GM12878 (cell line): ENCODE data around the gene IGF1R.

ENCODE experiments used
- CTCF ChIP-seq, 3 experiments: IDR thresholded peaks in 2 of 3; conservative IDR thresholded peaks in 1 of 3; 2 replicates each; pipeline ENCODE4 v1.5.1; 2011; ENCODE audit warnings: low read depth in 3 of 3, low read length in 3 of 3, mild to moderate bottlenecking in 3 of 3, control low read depth in 2 of 3, moderate library complexity in 2 of 3, inconsistent platforms in 1 of 3, mixed read lengths in 1 of 3; ENCODE audit not compliant: control insufficient read depth in 2 of 3, insufficient read depth in 1 of 3; ENCODE audit errors: extremely low read depth in 1 of 3
- EP300 ChIP-seq, 2 experiments: fragments of 150-350 bp in 1 of 2; IDR thresholded peaks; 2 replicates each; pipeline ENCODE4 v1.6.1; 2011 to 2012; ENCODE audit warnings: low read depth in 2 of 2, low read length in 2 of 2, borderline replicate concordance in 1 of 2, improper control_type of control experiment in 1 of 2, inconsistent platforms in 1 of 2; ENCODE audit not compliant: control insufficient read depth in 1 of 2
- NRF1 ChIP-seq: conservative IDR thresholded peaks from 2 replicates; pipeline ENCODE4 v1.6.1; 2011; ENCODE audit warnings: mild to moderate bottlenecking, low read depth, low read length, improper control_type of control experiment
- POLR2AphosphoS2 ChIP-seq: IDR thresholded peaks from 2 replicates; pipeline ENCODE4 v1.6.1; 2011; ENCODE audit warnings: low read depth, mild to moderate bottlenecking, low read length, improper control_type of control experiment, moderate library complexity
- POLR2AphosphoS5 ChIP-seq: IDR thresholded peaks from 2 replicates; pipeline ENCODE4 v1.6.1; 2011; ENCODE audit warnings: mild to moderate bottlenecking, low read length, inconsistent platforms
- POU2F2 ChIP-seq: IDR thresholded peaks from 3 replicates; pipeline ENCODE4 v1.6.1; 2011; ENCODE audit warnings: low read depth, mild to moderate bottlenecking, low read length, borderline replicate concordance
- ZNF274 ChIP-seq: IDR thresholded peaks from one replicate; pipeline ENCODE4 v1.8.0; 2011; ENCODE audit not compliant: insufficient read length, insufficient read depth
- TF ChIP-seq, protein P1 (sequence below): fragments of 450-650 bp; formaldehyde crosslinking; IDR thresholded peaks from 2 replicates; pipeline ENCODE4 v1.5.0; 2022; ENCODE audit warnings: mild to moderate bottlenecking, missing genetic modification characterization
- TF ChIP-seq, protein P2 (sequence below): IDR thresholded peaks from 2 replicates; pipeline ENCODE4 v1.6.1; 2012; ENCODE audit warnings: low read depth, low read length, improper control_type of control experiment

DNA sequence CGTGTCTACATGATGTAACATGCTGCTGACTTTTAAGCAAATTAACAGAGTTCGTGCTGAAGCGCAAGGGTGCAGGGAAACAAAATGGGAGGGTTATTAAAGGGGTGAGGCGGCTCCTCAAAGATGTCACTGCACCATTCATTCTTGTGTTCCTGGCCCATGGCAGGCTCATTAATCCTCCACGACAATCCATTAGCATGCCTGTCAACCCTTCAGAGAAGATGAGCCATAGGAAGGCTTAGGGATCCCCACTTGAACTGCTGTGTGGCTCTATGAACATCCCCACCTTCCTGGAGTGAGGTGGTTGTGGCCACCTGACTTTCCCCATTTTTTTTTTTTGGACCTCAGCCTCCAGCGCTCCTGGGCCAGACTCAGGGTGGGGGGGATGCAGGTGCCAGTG lies 45.8 kb downstream of the IGF1R start:
- TF ChIP-seq POU2F2: no peak
- no peak for TF ChIP-seq POLR2AphosphoS5
- TF ChIP-seq EP300 (IDR thresholded peaks at IDR 0.05; ENCODE audit: borderline replicate concordance in 1 of 2, control insufficient read depth in 1 of 2, low read depth in 2 of 2, low read length in 2 of 2): no peak
- TF ChIP-seq, protein P1, sequence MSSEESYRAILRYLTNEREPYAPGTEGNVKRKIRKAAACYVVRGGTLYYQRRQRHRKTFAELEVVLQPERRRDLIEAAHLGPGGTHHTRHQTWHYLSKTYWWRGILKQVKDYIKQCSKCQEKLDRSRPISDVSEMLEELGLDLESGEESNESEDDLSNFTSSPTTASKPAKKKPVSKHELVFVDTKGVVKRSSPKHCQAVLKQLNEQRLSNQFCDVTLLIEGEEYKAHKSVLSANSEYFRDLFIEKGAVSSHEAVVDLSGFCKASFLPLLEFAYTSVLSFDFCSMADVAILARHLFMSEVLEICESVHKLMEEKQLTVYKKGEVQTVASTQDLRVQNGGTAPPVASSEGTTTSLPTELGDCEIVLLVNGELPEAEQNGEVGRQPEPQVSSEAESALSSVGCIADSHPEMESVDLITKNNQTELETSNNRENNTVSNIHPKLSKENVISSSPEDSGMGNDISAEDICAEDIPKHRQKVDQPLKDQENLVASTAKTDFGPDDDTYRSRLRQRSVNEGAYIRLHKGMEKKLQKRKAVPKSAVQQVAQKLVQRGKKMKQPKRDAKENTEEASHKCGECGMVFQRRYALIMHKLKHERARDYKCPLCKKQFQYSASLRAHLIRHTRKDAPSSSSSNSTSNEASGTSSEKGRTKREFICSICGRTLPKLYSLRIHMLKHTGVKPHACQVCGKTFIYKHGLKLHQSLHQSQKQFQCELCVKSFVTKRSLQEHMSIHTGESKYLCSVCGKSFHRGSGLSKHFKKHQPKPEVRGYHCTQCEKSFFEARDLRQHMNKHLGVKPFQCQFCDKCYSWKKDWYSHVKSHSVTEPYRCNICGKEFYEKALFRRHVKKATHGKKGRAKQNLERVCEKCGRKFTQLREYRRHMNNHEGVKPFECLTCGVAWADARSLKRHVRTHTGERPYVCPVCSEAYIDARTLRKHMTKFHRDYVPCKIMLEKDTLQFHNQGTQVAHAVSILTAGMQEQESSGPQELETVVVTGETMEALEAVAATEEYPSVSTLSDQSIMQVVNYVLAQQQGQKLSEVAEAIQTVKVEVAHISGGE (CRISPR knock-in tag): no peak
- TF ChIP-seq CTCF (IDR thresholded peaks at IDR 0.05 in 2 of 3, conservative IDR thresholded peaks at IDR 0.05 in 1 of 3; ENCODE audit: control insufficient read depth in 2 of 3, extremely low read depth in 1 of 3, insufficient read depth in 1 of 3, low read depth in 3 of 3, low read length in 3 of 3): no peak
- TF ChIP-seq ZNF274: no peak
- no peak for TF ChIP-seq NRF1
- TF ChIP-seq, protein P2, sequence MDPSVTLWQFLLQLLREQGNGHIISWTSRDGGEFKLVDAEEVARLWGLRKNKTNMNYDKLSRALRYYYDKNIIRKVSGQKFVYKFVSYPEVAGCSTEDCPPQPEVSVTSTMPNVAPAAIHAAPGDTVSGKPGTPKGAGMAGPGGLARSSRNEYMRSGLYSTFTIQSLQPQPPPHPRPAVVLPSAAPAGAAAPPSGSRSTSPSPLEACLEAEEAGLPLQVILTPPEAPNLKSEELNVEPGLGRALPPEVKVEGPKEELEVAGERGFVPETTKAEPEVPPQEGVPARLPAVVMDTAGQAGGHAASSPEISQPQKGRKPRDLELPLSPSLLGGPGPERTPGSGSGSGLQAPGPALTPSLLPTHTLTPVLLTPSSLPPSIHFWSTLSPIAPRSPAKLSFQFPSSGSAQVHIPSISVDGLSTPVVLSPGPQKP: no peak
- no peak for TF ChIP-seq POLR2AphosphoS2
